AG04449 (cell line): ENCODE data around the gene CDC42BPB.

Experiments used
- CTCF ChIA-PET: fragments of 350-600 bp; formaldehyde crosslinking; extraction: SDS; loops from one replicate; lab custom pipeline; 2021; ENCODE audit warnings: antibody characterized with exemption; lab: Yijun Ruan, JAX
- POLR2A ChIA-PET: fragments of 400-600, 350-600 bp; formaldehyde crosslinking; extraction: SDS; loops from one replicate; lab custom pipeline; 2020; ENCODE audit warnings: antibody characterized with exemption, inconsistent platforms; lab: Yijun Ruan, JAX
- DNase-seq: peaks from one replicate; pipeline ENCODE4 v3.0.0-alpha.2; 2010; ENCODE audit warnings: low read depth, low spot score
- H3K4me3 ChIP-seq: 2 replicates; pipeline ENCODE4 v1.5.1; 2011; ENCODE audit warnings: low read depth, mild to moderate bottlenecking, control low read depth, low read length
- CTCF ChIP-seq: IDR thresholded peaks from one replicate; pipeline ENCODE4 v1.5.1; 2011; ENCODE audit warnings: mild to moderate bottlenecking, moderate library complexity, low read length, control low read depth, inconsistent platforms; ENCODE audit not compliant: insufficient read depth; ENCODE audit errors: missing control alignments

The CDC42BPB gene

GRCh38 chr14:102931580-102932285 is 125.6 kb downstream of the CDC42BPB start:
- H3K4me3 ChIP-seq = no peak overlapping the region
- ChIA-PET POLR2A (no interaction called here), CTCF (interaction anchor here (1.7 kb wide), 1 partner anchor 237 kb away, joined by 5 read pairs; no protein-coding TSS in a partner anchor)
- DNase-seq = no peak
- TF ChIP-seq CTCF = no peak

GRCh38 chr14:102930753-102931579 is 126.4 kb downstream of the CDC42BPB start:
- DNase-seq = no peak

GRCh38 chr14:102930138-102930752 is 127.1 kb downstream of the CDC42BPB start:
- no peak overlapping the region for H3K4me3 ChIP-seq
- ChIA-PET CTCF (interaction anchor here (1.1 to 1.7 kb wide), 2 partner anchors 14 to 235 kb away, joined by 3 to 5 read pairs; no protein-coding TSS in a partner anchor), POLR2A (no interaction called here)
- no peak for TF ChIP-seq CTCF
- no peak for DNase-seq

More at GRCh38 chr14:102930753-102931579, 126.4 kb downstream of the CDC42BPB start:
- ChIA-PET POLR2A (no interaction called here), CTCF (interaction anchor here (1.1 to 1.7 kb wide), 2 partner anchors 13 to 236 kb away, joined by 3 to 5 read pairs; no protein-coding TSS in a partner anchor)
- no peak overlapping the region for H3K4me3 ChIP-seq
- TF ChIP-seq CTCF = no peak

GRCh38 chr14:102929241-102930137 is 127.9 kb downstream of the CDC42BPB start:
- H3K4me3 ChIP-seq = peak overlapping the region; percentile 49
- no peak for TF ChIP-seq CTCF
- ChIA-PET CTCF (no interaction called here), POLR2A (no interaction called here)
- DNase-seq = no peak

- POLR2A ChIA-PET = no interaction called here
- H3K4me3 ChIP-seq = peak overlapping the region; percentile 49
These were observed 128.7 kb downstream of the CDC42BPB start for GRCh38 chr14:102928412-102929240.

More at GRCh38 chr14:102928412-102929240, 128.7 kb downstream of the CDC42BPB start:
- DNase-seq = no peak
- CTCF ChIA-PET = interaction anchor here (1.0 to 1.3 kb wide), 2 partner anchors 234 to 405 kb away, joined by 3 to 6 read pairs; no protein-coding TSS in a partner anchor
- TF ChIP-seq CTCF = no peak
